Stomach (tissue), 9 donors: ENCODE data around the gene OR10H4. TPM values are rescaled to one million over a fixed set of nuclear protein-coding genes. Genes with fewer than 3 reads are reported as not detected.

Source experiments
- DNase-seq, 2 donors: peaks; one replicate each; pipeline versions ENCODE4 v3.0.0 to v3.0.0-alpha.2; 2013 to 2019
- H3K27ac ChIP-seq, 5 donors: fragments of 200-600 bp in 4 of 5; sonication (generic) in 4 of 5; one replicate each; pipeline ENCODE4 v1.5.1; 2013 to 2019; ENCODE audit warnings: mild to moderate bottlenecking in 1 of 5, moderate library complexity in 1 of 5
- H3K27me3 ChIP-seq, 3 donors: fragments of 200-600 bp; sonication (generic); one replicate each; pipeline ENCODE4 v1.5.1; 2017 to 2019; ENCODE audit warnings: mixed run types in 1 of 3
- H3K36me3 ChIP-seq, 4 donors: fragments of 200-600 bp; sonication (generic); 1 replicate in 3 of 4; 2 replicates in 1 of 4; pipeline ENCODE4 v1.5.1; 2016 to 2019
- H3K4me1 ChIP-seq, 4 donors: fragments of 200-600 bp; sonication (generic); one replicate each; pipeline ENCODE4 v1.5.1; 2016 to 2019
- H3K4me3 ChIP-seq, 4 donors: fragments of 200-600 bp; sonication (generic) in 3 of 4; one replicate each; pipeline ENCODE4 v1.5.1; 2016 to 2019; ENCODE audit warnings: mild to moderate bottlenecking in 1 of 4
- H3K9me3 ChIP-seq, 4 donors: fragments of 200-600 bp; sonication (generic); one replicate each; pipeline ENCODE4 v1.5.1; 2016 to 2019
- EP300 ChIP-seq: sonication (generic); formaldehyde crosslinking; IDR thresholded peaks from one replicate; pipeline ENCODE4 v1.6.1; 2017; ENCODE audit warnings: antibody characterized with exemption
- POLR2A ChIP-seq, 4 donors: fragments of 450-650 bp; IDR thresholded peaks; one replicate each; pipeline ENCODE4 v1.6.1; 2016; ENCODE audit warnings: antibody characterized with exemption in 4 of 4, control low read depth in 2 of 4, mild to moderate bottlenecking in 1 of 4, moderate library complexity in 1 of 4
- POLR2AphosphoS5 ChIP-seq, 3 donors: sonication (generic); formaldehyde crosslinking; IDR thresholded peaks; one replicate each; pipeline ENCODE4 v1.6.1; 2016; ENCODE audit warnings: antibody characterized with exemption in 3 of 3
- WGBS, 5 donors: extraction: QIAGEN DNeasy Blood & Tissue Kit in 3 of 5; methylation state at CpG; one replicate each; pipeline versions ENCODE4 v1.1.5 to v1.1.7; 2013 to 2018; 5-methylcytosine and 5-hydroxymethylcytosine counted together
- intact Hi-C: fragments of 100-400 bp; cut with DNase I; formaldehyde crosslinking; loops from one replicate; pipeline ENCODE4 v1.15.1; 2023; ENCODE audit warnings: low total_unique reads
- polyA plus RNA-seq, 3 donors: library from polyadenylated mRNA; stranded (reverse); fragments of 200-250 nt; gene quantifications; one replicate each; pipeline ENCODE4 v1.2.3, GENCODE V29; 2013
- total RNA-seq, 5 donors: library from RNA; depleted of rRNA; stranded (reverse); fragments of >200 nt; gene quantifications; one replicate each; pipeline versions ENCODE4 v1.1.0 to v1.2.3, GENCODE V29; 2014 to 2016
- TF ChIP-seq, protein P1 (sequence below), 7 experiments: fragments of 450-650 bp in 4 of 7; fragments of 200-600 bp in 3 of 7; sonication (generic) in 3 of 7; IDR thresholded peaks; one replicate each; pipeline ENCODE4 v1.5.1; 2016 to 2019; ENCODE audit warnings: antibody characterized with exemption in 7 of 7, control low read depth in 2 of 7, mild to moderate bottlenecking in 1 of 7
- donor health status: healthy with polysubstance abuse.
- donor health status: Bipolar disorder and iron deficiency.
- donor health status: healthy.

OR10H4 gene
- total and polyA plus RNA-seq, 8 donors: not detected

DNA sequence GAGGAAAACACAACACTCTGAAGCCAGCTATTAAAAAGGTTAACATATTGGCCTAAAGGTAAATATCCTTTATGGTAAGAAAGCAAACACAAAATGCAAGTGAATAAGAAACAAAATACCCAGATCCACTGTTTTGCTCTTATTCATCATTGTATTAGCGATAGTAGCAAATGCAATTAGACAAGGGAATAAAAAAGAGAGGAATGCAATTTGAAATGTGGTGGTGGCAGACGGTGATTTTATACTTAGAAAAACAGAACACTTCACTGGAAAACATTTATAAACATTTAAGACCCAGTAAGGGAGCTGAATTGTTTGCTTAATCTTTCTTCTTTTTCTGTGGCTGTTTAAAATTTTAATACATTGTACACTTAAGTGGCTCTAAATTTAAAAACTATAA is 33.7 kb upstream of the OR10H4 start:
- no peak for DNase-seq
- intact Hi-C loops: no loop called here
- H3K4me1 ChIP-seq: peaks cover 0 to 7% (median 2%) of the 10 kb centered on the region in 4 donors
- H3K27me3 ChIP-seq: peaks cover 7 to 42% (median 9%) of the 10 kb centered on the region in 3 donors
- no peak overlapping the region for H3K27ac ChIP-seq
- H3K4me3 ChIP-seq: no peak overlapping the region
- H3K9me3 ChIP-seq: peaks cover 4 to 25% (median 16%) of the 10 kb centered on the region in 4 donors
- 89 to 95% (median 91%) methylated on average over 2 of the region's 2 CpGs for WGBS, 5 donors
- TF ChIP-seq POLR2AphosphoS5 (IDR thresholded peaks at IDR 0.05) (no peak), EP300 (no peak), POLR2A (IDR thresholded peaks at IDR 0.05) (no peak)
- TF ChIP-seq, protein P1, sequence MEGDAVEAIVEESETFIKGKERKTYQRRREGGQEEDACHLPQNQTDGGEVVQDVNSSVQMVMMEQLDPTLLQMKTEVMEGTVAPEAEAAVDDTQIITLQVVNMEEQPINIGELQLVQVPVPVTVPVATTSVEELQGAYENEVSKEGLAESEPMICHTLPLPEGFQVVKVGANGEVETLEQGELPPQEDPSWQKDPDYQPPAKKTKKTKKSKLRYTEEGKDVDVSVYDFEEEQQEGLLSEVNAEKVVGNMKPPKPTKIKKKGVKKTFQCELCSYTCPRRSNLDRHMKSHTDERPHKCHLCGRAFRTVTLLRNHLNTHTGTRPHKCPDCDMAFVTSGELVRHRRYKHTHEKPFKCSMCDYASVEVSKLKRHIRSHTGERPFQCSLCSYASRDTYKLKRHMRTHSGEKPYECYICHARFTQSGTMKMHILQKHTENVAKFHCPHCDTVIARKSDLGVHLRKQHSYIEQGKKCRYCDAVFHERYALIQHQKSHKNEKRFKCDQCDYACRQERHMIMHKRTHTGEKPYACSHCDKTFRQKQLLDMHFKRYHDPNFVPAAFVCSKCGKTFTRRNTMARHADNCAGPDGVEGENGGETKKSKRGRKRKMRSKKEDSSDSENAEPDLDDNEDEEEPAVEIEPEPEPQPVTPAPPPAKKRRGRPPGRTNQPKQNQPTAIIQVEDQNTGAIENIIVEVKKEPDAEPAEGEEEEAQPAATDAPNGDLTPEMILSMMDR (IDR thresholded peaks at IDR 0.05): no peak
- H3K36me3 ChIP-seq: peaks cover 0 to 19% (median 8%) of the 10 kb centered on the region in 4 donors

DNA sequence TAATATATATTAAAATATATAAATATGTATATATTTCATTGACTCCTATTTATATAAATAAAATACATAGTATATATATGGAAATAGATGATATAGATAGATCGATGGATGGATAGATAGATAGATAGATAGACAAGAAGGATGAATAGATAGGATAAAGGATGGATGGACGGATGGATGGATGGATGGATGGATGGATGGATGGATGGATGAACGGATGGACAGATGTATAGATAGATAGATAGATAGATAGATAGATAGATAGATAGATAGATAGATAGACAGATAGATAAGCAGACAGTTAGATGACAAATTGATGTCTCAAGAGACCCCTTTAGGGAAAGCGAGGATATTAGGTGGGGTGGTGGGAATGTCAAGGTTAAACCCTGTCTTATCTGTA is 29.6 kb upstream of the OR10H4 start:
- Histone ChIP-seq H3K4me1 (no peaks in the 10 kb centered on the region), H3K4me3 (no peak overlapping the region), H3K36me3 (peaks cover 0 to 41% (median 11%) of the 10 kb centered on the region in 4 donors), H3K9me3 (peaks cover 4 to 20% (median 16%) of the 10 kb centered on the region in 4 donors), H3K27me3 (peaks cover 0 to 3% (median 0%) of the 10 kb centered on the region in 3 donors), H3K27ac (no peak overlapping the region)
- no peak for TF ChIP-seq EP300
- TF ChIP-seq POLR2A (IDR thresholded peaks at IDR 0.05): no peak
- TF ChIP-seq, protein P1 (IDR thresholded peaks at IDR 0.05): no peak
- no peak for TF ChIP-seq POLR2AphosphoS5 (IDR thresholded peaks at IDR 0.05)
- no peak for DNase-seq
- intact Hi-C loops: no loop called here
- WGBS, 5 donors: 72 to 87% (median 80%) methylated on average over 4 of the region's 4 CpGs

DNA sequence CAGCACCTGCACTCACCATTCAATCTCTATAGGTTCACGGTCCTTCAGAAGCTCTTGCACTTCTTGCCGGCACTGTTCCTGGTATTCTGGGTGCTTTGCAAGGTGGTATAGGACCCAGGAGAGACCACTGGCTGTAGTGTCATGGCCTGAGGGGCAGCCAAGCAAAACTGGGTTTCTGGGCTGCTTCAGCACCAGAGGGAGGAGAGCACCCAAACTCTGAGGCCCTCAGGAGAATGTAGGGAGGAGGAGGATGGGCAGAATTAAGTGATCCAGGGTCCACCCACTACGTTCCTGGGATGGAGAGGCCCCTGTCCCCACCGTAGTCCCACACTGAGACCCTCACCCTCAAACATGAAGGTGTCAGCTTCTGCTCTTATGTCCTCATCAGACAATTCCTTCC is 26.8 kb upstream of the OR10H4 start:
- H3K27me3 ChIP-seq: no peaks in the 10 kb centered on the region
- H3K27ac ChIP-seq: no peak overlapping the region
- H3K9me3 ChIP-seq: no peaks in the 10 kb centered on the region
- DNase-seq: no peak
- 47 to 75% (median 58%) methylated on average over 4 of the region's 4 CpGs for WGBS, 5 donors
- H3K4me1 ChIP-seq: no peaks in the 10 kb centered on the region
- TF ChIP-seq POLR2A (IDR thresholded peaks at IDR 0.05) (no peak), POLR2AphosphoS5 (IDR thresholded peaks at IDR 0.05) (no peak), EP300 (no peak)
- TF ChIP-seq, protein P1 (IDR thresholded peaks at IDR 0.05): no peak
- H3K4me3 ChIP-seq: no peak overlapping the region
- peaks cover 0 to 35% (median 12%) of the 10 kb centered on the region in 4 donors for H3K36me3 ChIP-seq
- intact Hi-C loops: no loop called here

DNA sequence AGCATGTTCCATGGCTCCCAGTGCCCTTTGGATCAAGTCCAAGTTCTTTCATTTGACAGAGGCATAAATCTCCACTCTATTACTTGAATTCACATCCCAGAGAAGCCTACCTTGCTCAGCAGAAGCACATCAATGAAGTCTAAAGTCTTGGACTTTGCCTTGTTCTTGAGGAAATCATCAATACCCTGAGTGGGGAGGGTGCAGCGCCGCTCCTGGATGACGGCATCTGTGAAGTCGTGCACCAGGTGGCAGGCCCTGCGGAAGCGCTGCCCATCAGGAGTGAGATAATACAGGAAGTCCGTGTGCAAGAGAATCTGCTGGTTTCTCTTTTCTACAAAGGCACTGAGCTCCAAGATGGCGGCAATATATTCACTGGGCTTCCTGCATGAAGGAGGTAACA is 25.1 kb upstream of the OR10H4 start:
- Histone ChIP-seq H3K27ac (no peak overlapping the region), H3K27me3 (no peaks in the 10 kb centered on the region), H3K4me3 (no peak overlapping the region), H3K4me1 (no peaks in the 10 kb centered on the region), H3K9me3 (no peaks in the 10 kb centered on the region), H3K36me3 (peaks cover 0 to 39% (median 12%) of the 10 kb centered on the region in 4 donors)
- no peak for DNase-seq
- intact Hi-C loops: no loop called here
- no peak for TF ChIP-seq POLR2AphosphoS5 (IDR thresholded peaks at IDR 0.05)
- no peak for TF ChIP-seq EP300
- TF ChIP-seq, protein P1 (IDR thresholded peaks at IDR 0.05): no peak
- no peak for TF ChIP-seq POLR2A (IDR thresholded peaks at IDR 0.05)
- WGBS, 5 donors: 71 to 91% (median 87%) methylated on average over 4 to 8 of the region's 8 CpGs
